Liver (tissue), 9 donors: ENCODE results near the gene RINT1. TPM values are rescaled to one million over a fixed set of nuclear protein-coding genes. Genes with fewer than 3 reads are reported as not detected.

Source experiments
- DNase-seq: peaks from one replicate; pipeline ENCODE4 v3.0.0-alpha.2; 2017; ENCODE audit warnings: low spot score
- H3K27ac ChIP-seq, 2 donors: one replicate each; pipeline ENCODE4 v1.7.0; 2013; ENCODE audit warnings: inconsistent platforms in 2 of 2, low read length in 2 of 2, control low read depth in 1 of 2, low read depth in 1 of 2, mild to moderate bottlenecking in 1 of 2
- H3K27me3 ChIP-seq, 4 donors: one replicate each; pipeline versions ENCODE4 v1.6.1 to v1.7.0; 2013; ENCODE audit warnings: low read length in 3 of 4, inconsistent platforms in 1 of 4, mild to moderate bottlenecking in 1 of 4, moderate library complexity in 1 of 4; ENCODE audit not compliant: control insufficient read depth in 4 of 4, insufficient read depth in 4 of 4
- H3K36me3 ChIP-seq, 4 donors: one replicate each; pipeline versions ENCODE4 v1.6.1 to v1.7.0; 2013; ENCODE audit warnings: low read length in 3 of 4, mild to moderate bottlenecking in 3 of 4, low read depth in 1 of 4, moderate library complexity in 1 of 4; ENCODE audit not compliant: control insufficient read depth in 4 of 4, insufficient read depth in 3 of 4
- H3K4me1 ChIP-seq, 4 donors: one replicate each; pipeline versions ENCODE4 v1.6.1 to v1.7.0; 2013; ENCODE audit warnings: low read length in 3 of 4, mild to moderate bottlenecking in 3 of 4, moderate library complexity in 1 of 4; ENCODE audit not compliant: control insufficient read depth in 4 of 4, insufficient read depth in 4 of 4
- H3K4me3 ChIP-seq, 3 donors: one replicate each; pipeline versions ENCODE4 v1.6.1 to v1.7.0; 2013; ENCODE audit warnings: low read length in 3 of 3, control low read depth in 1 of 3, low read depth in 1 of 3, mild to moderate bottlenecking in 1 of 3
- H3K9ac ChIP-seq, 2 donors: one replicate each; pipeline ENCODE4 v1.7.0; 2013; ENCODE audit warnings: low read length in 2 of 2, mild to moderate bottlenecking in 2 of 2, moderate library complexity in 2 of 2, control low read depth in 1 of 2, low read depth in 1 of 2
- H3K9me3 ChIP-seq, 4 donors: one replicate each; pipeline versions ENCODE4 v1.6.1 to v1.7.0; 2013; ENCODE audit warnings: low read length in 3 of 4; ENCODE audit not compliant: control insufficient read depth in 4 of 4
- EGR1 ChIP-seq, 2 donors: IDR thresholded peaks; 2 replicates each; pipeline ENCODE4 v1.6.1; 2016 to 2018; ENCODE audit warnings: antibody characterized with exemption in 2 of 2, low read depth in 2 of 2
- FOXA1 ChIP-seq: IDR thresholded peaks from 2 replicates; pipeline ENCODE4 v1.6.1; 2016; ENCODE audit warnings: antibody characterized with exemption
- FOXA2 ChIP-seq: IDR thresholded peaks from 2 replicates; pipeline ENCODE4 v1.6.1; 2016; ENCODE audit warnings: antibody characterized with exemption
- GABPA ChIP-seq, 2 donors: IDR thresholded peaks in 1 of 2; conservative IDR thresholded peaks in 1 of 2; 2 replicates each; pipeline ENCODE4 v1.6.1; 2016; ENCODE audit warnings: antibody characterized with exemption in 2 of 2, mild to moderate bottlenecking in 1 of 2, moderate library complexity in 1 of 2
- HNF4A ChIP-seq, 2 donors: conservative IDR thresholded peaks; 2 replicates each; pipeline ENCODE4 v1.6.1; 2016; ENCODE audit warnings: antibody characterized with exemption in 2 of 2, mild to moderate bottlenecking in 2 of 2
- JUND ChIP-seq, 2 donors: IDR thresholded peaks; 2 replicates each; pipeline ENCODE4 v1.6.1; 2016; ENCODE audit warnings: antibody characterized with exemption in 2 of 2
- NR2F2 ChIP-seq: IDR thresholded peaks from 2 replicates; pipeline ENCODE4 v1.6.1; 2016; ENCODE audit warnings: antibody characterized with exemption
- RAD21 ChIP-seq, 2 donors: IDR thresholded peaks; 2 replicates each; pipeline ENCODE4 v1.6.1; 2016; ENCODE audit warnings: antibody characterized with exemption in 2 of 2, mild to moderate bottlenecking in 2 of 2
- RXRA ChIP-seq, 2 donors: IDR thresholded peaks; 2 replicates each; pipeline ENCODE4 v1.6.1; 2017 to 2018; ENCODE audit warnings: antibody characterized with exemption in 2 of 2, mild to moderate bottlenecking in 1 of 2
- SP1 ChIP-seq: IDR thresholded peaks from 2 replicates; pipeline ENCODE4 v1.6.1; 2018; ENCODE audit warnings: antibody characterized with exemption, mild to moderate bottlenecking
- TAF1 ChIP-seq: conservative IDR thresholded peaks from 2 replicates; pipeline ENCODE4 v1.6.1; 2016; ENCODE audit warnings: antibody characterized with exemption, mild to moderate bottlenecking
- YY1 ChIP-seq: IDR thresholded peaks from 2 replicates; pipeline ENCODE4 v1.6.1; 2016; ENCODE audit warnings: antibody characterized with exemption, mild to moderate bottlenecking
- WGBS: extraction: QIAGEN DNeasy Blood & Tissue Kit; methylation state at CpG from one replicate; pipeline ENCODE4 v1.1.7; 2013; 5-methylcytosine and 5-hydroxymethylcytosine counted together
- polyA plus RNA-seq, 2 donors: library from polyadenylated mRNA; stranded (reverse) in 1 of 2; unstranded in 1 of 2; fragments of 200-250 nt in 1 of 2; fragments of >200 nt in 1 of 2; fragmentation: Nextera tagmentation in 1 of 2; extraction: Ambion mirVana in 1 of 2; gene quantifications; one replicate each; pipeline versions ENCODE4 v1.2.1 to v1.2.3, GENCODE V29; 2013 to 2015
- total RNA-seq, 2 donors: library from RNA; depleted of rRNA; stranded (reverse); fragments of >200 nt; gene quantifications; one replicate each; pipeline ENCODE4 v1.2.3, GENCODE V29; 2014
- TF ChIP-seq, protein P1 (sequence below): fragments of 150-350 bp; IDR thresholded peaks from 2 replicates; pipeline ENCODE4 v1.5.1; 2017; ENCODE audit warnings: improper control_type of control experiment, low read depth, low read length; ENCODE audit not compliant: missing input control
- TF ChIP-seq, protein P2 (sequence below): IDR thresholded peaks from 2 replicates; pipeline ENCODE4 v1.6.1; 2016; ENCODE audit warnings: antibody characterized with exemption
- TF ChIP-seq, protein P3 (sequence below): IDR thresholded peaks from 2 replicates; pipeline ENCODE4 v1.6.1; 2016; ENCODE audit warnings: antibody characterized with exemption
- TF ChIP-seq, protein P4 (sequence below): IDR thresholded peaks from 2 replicates; pipeline ENCODE4 v1.6.1; 2016; ENCODE audit warnings: antibody characterized with exemption, mild to moderate bottlenecking
- donor health status: healthy.
- donor health status: healthy.
- donor health status: healthy.
- donor health status: healthy.
- donor health status: healthy.

Gene RINT1
- total RNA-seq (10 to 100 TPM in 1 of 2 donors, 1 to 10 TPM in 1; 7.5 to 10.9 TPM), polyA plus RNA-seq (1 to 10 TPM; 4.5 to 6.9 TPM)

DNA sequence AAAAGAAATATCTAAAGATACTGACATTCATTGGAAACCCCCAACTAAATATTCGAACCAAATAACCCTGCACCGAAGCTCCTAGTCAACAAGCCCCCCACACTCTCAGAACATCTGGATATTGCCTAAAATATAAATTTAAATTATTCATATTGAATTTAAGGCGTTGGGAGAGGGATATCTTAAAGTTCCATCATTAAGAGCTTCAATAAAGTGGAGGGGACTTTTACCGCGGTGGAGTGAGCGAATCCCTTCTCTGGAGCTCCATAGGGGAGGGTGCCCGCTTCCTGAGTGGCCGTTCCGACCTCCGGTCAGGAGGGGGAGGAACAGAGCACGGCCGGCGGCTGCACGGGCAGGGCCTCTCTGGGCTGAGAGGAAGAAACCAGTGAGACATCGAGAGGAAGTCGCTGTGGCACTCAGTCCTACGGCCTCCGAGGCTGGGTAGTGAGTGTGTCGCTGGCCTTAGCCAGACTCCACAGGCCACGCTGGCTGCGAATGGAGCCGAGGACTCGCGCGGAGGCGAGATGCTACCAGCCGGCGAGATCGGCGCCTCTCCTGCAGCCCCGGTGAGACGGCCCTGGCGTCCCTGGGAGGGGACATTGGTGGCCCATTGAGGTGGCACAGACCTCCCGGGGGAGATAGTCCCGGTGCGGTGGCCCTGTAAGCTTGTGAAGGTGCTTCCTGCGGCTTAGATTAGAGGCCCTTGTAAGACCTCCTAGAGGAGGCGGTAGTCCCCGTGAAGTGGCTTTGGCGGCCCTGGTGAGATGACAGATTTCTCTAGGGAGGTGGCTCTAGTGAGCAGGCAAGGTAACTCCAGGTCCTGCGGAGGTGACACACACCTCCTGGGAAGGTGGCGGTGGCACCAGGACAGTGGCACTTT lies at the start of gene RINT1:
TSS of gene RINT1 (plus strand) at position 410 of the 880 bp plus-strand sequence. CDS start at position 525, 115 bp downstream.
- Histone ChIP-seq H3K27ac (peak within 1 kb of the TSS; percentile 80 to 83), H3K9ac (peak within 1 kb of the TSS; percentile 79 to 85), H3K27me3 (no peaks in the 10 kb centered on the region), H3K4me1 (peaks cover 0 to 17% (median 15%) of the 10 kb centered on the region in 4 donors), H3K36me3 (peaks cover 0 to 2% (median under 1%) of the 10 kb centered on the region in 4 donors), H3K9me3 (no peaks in the 10 kb centered on the region), H3K4me3 (peak within 1 kb of the TSS; percentile 87 to 96 (median 94))
- peak; percentile 92 for DNase-seq
- TF ChIP-seq NR2F2 (no peak), RXRA (IDR thresholded peaks at IDR 0.05) (peak in 1 of 2 donors; percentile 61), HNF4A (conservative IDR thresholded peaks at IDR 0.05) (peak in 1 of 2 donors; percentile 63), TAF1 (peak; percentile 98), RAD21 (IDR thresholded peaks at IDR 0.05) (peak; percentile 40 to 62), FOXA2 (no peak), JUND (IDR thresholded peaks at IDR 0.05) (peak in 1 of 2 donors; percentile 31), SP1 (peak; percentile 61), EGR1 (IDR thresholded peaks at IDR 0.05; ENCODE audit: low read depth in 2 of 2) (no peak), FOXA1 (no peak), YY1 (peak; percentile 80), GABPA (IDR thresholded peaks at IDR 0.05 in 1 of 2, conservative IDR thresholded peaks at IDR 0.05 in 1 of 2) (peak; percentile 25 to 85)
- TF ChIP-seq, protein P1, sequence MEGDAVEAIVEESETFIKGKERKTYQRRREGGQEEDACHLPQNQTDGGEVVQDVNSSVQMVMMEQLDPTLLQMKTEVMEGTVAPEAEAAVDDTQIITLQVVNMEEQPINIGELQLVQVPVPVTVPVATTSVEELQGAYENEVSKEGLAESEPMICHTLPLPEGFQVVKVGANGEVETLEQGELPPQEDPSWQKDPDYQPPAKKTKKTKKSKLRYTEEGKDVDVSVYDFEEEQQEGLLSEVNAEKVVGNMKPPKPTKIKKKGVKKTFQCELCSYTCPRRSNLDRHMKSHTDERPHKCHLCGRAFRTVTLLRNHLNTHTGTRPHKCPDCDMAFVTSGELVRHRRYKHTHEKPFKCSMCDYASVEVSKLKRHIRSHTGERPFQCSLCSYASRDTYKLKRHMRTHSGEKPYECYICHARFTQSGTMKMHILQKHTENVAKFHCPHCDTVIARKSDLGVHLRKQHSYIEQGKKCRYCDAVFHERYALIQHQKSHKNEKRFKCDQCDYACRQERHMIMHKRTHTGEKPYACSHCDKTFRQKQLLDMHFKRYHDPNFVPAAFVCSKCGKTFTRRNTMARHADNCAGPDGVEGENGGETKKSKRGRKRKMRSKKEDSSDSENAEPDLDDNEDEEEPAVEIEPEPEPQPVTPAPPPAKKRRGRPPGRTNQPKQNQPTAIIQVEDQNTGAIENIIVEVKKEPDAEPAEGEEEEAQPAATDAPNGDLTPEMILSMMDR = peak; percentile 62
- TF ChIP-seq, protein P2, sequence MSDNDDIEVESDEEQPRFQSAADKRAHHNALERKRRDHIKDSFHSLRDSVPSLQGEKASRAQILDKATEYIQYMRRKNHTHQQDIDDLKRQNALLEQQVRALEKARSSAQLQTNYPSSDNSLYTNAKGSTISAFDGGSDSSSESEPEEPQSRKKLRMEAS = peak; percentile 46
- TF ChIP-seq, protein P3, sequence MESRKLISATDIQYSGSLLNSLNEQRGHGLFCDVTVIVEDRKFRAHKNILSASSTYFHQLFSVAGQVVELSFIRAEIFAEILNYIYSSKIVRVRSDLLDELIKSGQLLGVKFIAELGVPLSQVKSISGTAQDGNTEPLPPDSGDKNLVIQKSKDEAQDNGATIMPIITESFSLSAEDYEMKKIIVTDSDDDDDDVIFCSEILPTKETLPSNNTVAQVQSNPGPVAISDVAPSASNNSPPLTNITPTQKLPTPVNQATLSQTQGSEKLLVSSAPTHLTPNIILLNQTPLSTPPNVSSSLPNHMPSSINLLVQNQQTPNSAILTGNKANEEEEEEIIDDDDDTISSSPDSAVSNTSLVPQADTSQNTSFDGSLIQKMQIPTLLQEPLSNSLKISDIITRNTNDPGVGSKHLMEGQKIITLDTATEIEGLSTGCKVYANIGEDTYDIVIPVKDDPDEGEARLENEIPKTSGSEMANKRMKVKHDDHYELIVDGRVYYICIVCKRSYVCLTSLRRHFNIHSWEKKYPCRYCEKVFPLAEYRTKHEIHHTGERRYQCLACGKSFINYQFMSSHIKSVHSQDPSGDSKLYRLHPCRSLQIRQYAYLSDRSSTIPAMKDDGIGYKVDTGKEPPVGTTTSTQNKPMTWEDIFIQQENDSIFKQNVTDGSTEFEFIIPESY = no peak
- TF ChIP-seq, protein P4, sequence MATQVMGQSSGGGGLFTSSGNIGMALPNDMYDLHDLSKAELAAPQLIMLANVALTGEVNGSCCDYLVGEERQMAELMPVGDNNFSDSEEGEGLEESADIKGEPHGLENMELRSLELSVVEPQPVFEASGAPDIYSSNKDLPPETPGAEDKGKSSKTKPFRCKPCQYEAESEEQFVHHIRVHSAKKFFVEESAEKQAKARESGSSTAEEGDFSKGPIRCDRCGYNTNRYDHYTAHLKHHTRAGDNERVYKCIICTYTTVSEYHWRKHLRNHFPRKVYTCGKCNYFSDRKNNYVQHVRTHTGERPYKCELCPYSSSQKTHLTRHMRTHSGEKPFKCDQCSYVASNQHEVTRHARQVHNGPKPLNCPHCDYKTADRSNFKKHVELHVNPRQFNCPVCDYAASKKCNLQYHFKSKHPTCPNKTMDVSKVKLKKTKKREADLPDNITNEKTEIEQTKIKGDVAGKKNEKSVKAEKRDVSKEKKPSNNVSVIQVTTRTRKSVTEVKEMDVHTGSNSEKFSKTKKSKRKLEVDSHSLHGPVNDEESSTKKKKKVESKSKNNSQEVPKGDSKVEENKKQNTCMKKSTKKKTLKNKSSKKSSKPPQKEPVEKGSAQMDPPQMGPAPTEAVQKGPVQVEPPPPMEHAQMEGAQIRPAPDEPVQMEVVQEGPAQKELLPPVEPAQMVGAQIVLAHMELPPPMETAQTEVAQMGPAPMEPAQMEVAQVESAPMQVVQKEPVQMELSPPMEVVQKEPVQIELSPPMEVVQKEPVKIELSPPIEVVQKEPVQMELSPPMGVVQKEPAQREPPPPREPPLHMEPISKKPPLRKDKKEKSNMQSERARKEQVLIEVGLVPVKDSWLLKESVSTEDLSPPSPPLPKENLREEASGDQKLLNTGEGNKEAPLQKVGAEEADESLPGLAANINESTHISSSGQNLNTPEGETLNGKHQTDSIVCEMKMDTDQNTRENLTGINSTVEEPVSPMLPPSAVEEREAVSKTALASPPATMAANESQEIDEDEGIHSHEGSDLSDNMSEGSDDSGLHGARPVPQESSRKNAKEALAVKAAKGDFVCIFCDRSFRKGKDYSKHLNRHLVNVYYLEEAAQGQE = peak; percentile 73
- WGBS = 2% methylated on average over 42 of the region's 42 CpGs
